Thoracic aorta (tissue), 2 donors: ENCODE measurements around the gene RASSF3. TPM values are rescaled to one million over a fixed set of nuclear protein-coding genes. Genes with fewer than 3 reads are reported as not detected.

Experiments used
- ATAC-seq: fragments of 150-250 bp; one replicate; pipeline ENCODE4 v1.8.0; 2017; ENCODE audit warnings: low read depth; ENCODE audit not compliant: insufficient number of reproducible peaks, low FRiP score
- DNase-seq: peaks from one replicate; pipeline ENCODE4 v3.0.0-alpha.2; 2020; ENCODE audit warnings: low spot score
- H3K27ac ChIP-seq, 2 donors: fragments of 200-600 bp; sonication (generic); 1 replicate in 1 of 2; 2 replicates in 1 of 2; pipeline ENCODE4 v1.5.1; 2016; ENCODE audit warnings: mild to moderate bottlenecking in 2 of 2, moderate library complexity in 2 of 2
- H3K27me3 ChIP-seq: fragments of 200-600 bp; sonication (generic); replicated peaks from 2 replicates; pipeline ENCODE4 v1.6.0; 2016; ENCODE audit warnings: mild to moderate bottlenecking; ENCODE audit not compliant: insufficient read depth
- H3K36me3 ChIP-seq: fragments of 200-600 bp; sonication (generic); one replicate; pipeline ENCODE4 v1.5.1; 2016
- H3K4me1 ChIP-seq, 2 donors: fragments of 200-600 bp; sonication (generic); 1 replicate in 1 of 2; 2 replicates in 1 of 2; pipeline versions ENCODE4 v1.5.1 to v1.6.0; 2016; ENCODE audit warnings: low read depth in 2 of 2, mild to moderate bottlenecking in 1 of 2; ENCODE audit not compliant: control insufficient read depth in 1 of 2
- H3K4me3 ChIP-seq: fragments of 200-600 bp; sonication (generic); 2 replicates; pipeline ENCODE4 v1.5.1; 2016; ENCODE audit warnings: mild to moderate bottlenecking
- H3K9me3 ChIP-seq: fragments of 200-600 bp; sonication (generic); 2 replicates; pipeline ENCODE4 v1.5.1; 2016
- total RNA-seq, 2 donors: library from RNA; depleted of rRNA; stranded (reverse); fragments of >200 nt; gene quantifications; one replicate each; pipeline versions ENCODE4 v1.1.0 to v1.2.3, GENCODE V29; 2016
- TF ChIP-seq, protein P1 (sequence below): fragments of 200-600 bp; sonication (generic); IDR thresholded peaks from one replicate; pipeline ENCODE4 v1.5.1; 2019; ENCODE audit warnings: antibody characterized with exemption

Gene RASSF3
- total RNA-seq, 2 donors from 2014 or later: 126 to 149 TPM

DNA sequence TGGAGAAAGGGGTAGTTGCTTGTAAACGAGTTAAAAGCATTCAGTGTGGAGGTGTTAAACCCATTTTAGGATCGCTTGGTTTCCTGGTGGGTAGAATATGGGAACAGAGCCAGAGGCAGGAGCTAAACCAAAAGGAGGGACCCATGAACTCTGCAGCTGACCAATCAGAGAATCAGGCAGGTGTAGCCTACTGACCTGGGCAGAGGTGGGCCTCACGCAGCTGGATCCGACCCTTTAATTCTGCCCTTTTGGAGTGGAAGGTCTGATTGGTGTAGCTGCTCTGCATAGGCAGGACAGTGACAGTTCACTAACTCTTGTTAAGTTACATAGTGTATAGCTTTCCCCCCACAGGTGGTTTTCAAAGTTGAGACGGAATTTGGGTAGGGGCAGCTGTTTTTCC, 85.3 kb downstream of the RASSF3 start:
- H3K27me3 ChIP-seq: no peaks in the 10 kb centered on the region
- TF ChIP-seq, protein P1, sequence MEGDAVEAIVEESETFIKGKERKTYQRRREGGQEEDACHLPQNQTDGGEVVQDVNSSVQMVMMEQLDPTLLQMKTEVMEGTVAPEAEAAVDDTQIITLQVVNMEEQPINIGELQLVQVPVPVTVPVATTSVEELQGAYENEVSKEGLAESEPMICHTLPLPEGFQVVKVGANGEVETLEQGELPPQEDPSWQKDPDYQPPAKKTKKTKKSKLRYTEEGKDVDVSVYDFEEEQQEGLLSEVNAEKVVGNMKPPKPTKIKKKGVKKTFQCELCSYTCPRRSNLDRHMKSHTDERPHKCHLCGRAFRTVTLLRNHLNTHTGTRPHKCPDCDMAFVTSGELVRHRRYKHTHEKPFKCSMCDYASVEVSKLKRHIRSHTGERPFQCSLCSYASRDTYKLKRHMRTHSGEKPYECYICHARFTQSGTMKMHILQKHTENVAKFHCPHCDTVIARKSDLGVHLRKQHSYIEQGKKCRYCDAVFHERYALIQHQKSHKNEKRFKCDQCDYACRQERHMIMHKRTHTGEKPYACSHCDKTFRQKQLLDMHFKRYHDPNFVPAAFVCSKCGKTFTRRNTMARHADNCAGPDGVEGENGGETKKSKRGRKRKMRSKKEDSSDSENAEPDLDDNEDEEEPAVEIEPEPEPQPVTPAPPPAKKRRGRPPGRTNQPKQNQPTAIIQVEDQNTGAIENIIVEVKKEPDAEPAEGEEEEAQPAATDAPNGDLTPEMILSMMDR: no peak
- no peak for DNase-seq
- H3K27ac ChIP-seq: peak overlapping the region; percentile 31 to 57
- H3K9me3 ChIP-seq: no peaks in the 10 kb centered on the region
- peaks cover 29% of the 10 kb centered on the region for H3K36me3 ChIP-seq
- ATAC-seq: no peak
- peaks cover 25 to 59% of the 10 kb centered on the region in 2 donors for H3K4me1 ChIP-seq
- H3K4me3 ChIP-seq: no peak overlapping the region

GRCh38 chr12:64696080-64696741, 85.9 kb downstream of the RASSF3 start:
- Histone ChIP-seq H3K4me1 (peaks cover 25 to 60% of the 10 kb centered on the region in 2 donors), H3K4me3 (no peak overlapping the region), H3K36me3 (peaks cover 29% of the 10 kb centered on the region), H3K9me3 (no peaks in the 10 kb centered on the region), H3K27ac (peak overlapping the region in 1 of 2 donors; percentile 43), H3K27me3 (no peaks in the 10 kb centered on the region)
- no peak for DNase-seq
- no peak for ATAC-seq
- TF ChIP-seq, protein P1: peak; percentile 25

DNA sequence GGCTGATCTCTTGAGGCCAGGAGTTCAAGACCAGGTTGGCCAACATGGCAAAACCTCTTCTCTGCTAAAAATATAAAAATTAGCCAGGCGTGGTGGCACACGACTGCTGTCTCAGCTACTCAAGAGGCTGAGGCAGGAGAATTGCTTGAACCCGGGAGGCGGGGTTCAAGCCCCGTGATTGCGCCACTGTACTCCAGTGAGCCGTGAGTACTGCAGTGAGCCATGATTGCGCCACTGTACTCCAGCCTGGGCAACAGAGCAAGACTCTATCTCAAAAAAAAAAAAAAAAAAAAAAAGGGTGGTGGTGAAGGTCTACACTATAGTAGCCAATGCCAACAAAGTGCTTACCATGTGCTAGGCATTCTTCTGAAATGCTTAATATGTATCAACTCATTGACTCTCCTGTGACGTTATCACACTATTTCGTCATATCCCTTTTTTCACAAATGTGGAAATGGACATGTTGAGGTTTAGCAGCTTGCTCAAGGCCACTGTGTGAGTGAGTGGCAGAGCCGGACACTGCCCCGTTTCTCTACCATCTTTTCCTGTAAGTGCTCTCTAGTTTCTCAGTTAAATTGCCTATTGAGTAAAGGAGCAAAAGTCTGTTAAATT, 89.3 kb downstream of the RASSF3 start:
- ATAC-seq (no peak), DNase-seq (no peak)
- Histone ChIP-seq H3K27ac (no peak overlapping the region), H3K4me3 (no peak overlapping the region), H3K9me3 (no peaks in the 10 kb centered on the region), H3K27me3 (no peaks in the 10 kb centered on the region), H3K4me1 (peaks cover 10 to 36% of the 10 kb centered on the region in 2 donors), H3K36me3 (peaks cover 20% of the 10 kb centered on the region)
- TF ChIP-seq, protein P1: no peak

GRCh38 chr12:64700532-64700931, 90.2 kb downstream of the RASSF3 start:
- H3K27ac ChIP-seq: peak overlapping the region in 1 of 2 donors; percentile 5
- TF ChIP-seq, protein P1: no peak
- no peak for DNase-seq

DNA sequence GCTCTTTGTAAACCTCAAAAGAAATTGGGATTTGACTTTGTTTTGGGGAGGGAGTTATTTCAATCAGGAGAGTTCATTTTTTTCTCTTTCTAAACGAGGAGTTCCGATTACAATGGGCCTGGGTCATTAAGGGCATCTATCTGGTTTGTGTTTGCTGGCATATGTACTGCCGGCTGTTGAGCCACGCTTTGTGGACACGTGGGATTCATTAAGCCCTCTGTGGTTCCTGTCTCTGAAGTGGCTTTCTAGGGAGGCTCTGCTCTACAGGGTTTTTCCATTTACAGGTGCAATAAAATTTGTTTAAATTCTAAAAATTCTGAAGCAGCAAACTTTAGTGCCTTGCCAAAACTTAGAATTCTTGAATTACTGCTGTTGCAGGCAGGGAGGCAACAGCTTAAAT, 91.0 kb downstream of the RASSF3 start:
- H3K27ac ChIP-seq: peak overlapping the region in 1 of 2 donors; percentile 5
- no peaks in the 10 kb centered on the region for H3K27me3 ChIP-seq
- ATAC-seq: no peak
- H3K36me3 ChIP-seq: peaks cover 9% of the 10 kb centered on the region
- H3K4me3 ChIP-seq: no peak overlapping the region
- TF ChIP-seq, protein P1: no peak
- H3K4me1 ChIP-seq: peaks cover 4 to 21% of the 10 kb centered on the region in 2 donors
- DNase-seq: no peak
- H3K9me3 ChIP-seq: no peaks in the 10 kb centered on the region

More at GRCh38 chr12:64700532-64700931, 90.2 kb downstream of the RASSF3 start:
- Histone ChIP-seq H3K9me3 (no peaks in the 10 kb centered on the region), H3K4me3 (no peak overlapping the region), H3K27me3 (no peaks in the 10 kb centered on the region), H3K4me1 (peaks cover 7 to 27% of the 10 kb centered on the region in 2 donors), H3K36me3 (peaks cover 11% of the 10 kb centered on the region)
- ATAC-seq: no peak
